Uterus (tissue), 2 donors: Measurements from ENCODE around the gene MVP.

Experiments
- CTCF ChIP-seq, 4 experiments: fragments of 200-600 bp in 2 of 4; fragments of 450-650 bp in 2 of 4; sonication (generic) in 2 of 4; IDR thresholded peaks; one replicate each; pipeline ENCODE4 v1.5.1; 2016 to 2019; ENCODE audit warnings: antibody characterized with exemption in 4 of 4, mild to moderate bottlenecking in 2 of 4, moderate library complexity in 1 of 4
- POLR2A ChIP-seq, 2 donors: fragments of 450-650 bp; IDR thresholded peaks; one replicate each; pipeline ENCODE4 v1.6.1; 2016; ENCODE audit warnings: antibody characterized with exemption in 2 of 2, mild to moderate bottlenecking in 1 of 2, moderate library complexity in 1 of 2

GRCh38 chr16:29804455-29805231 is 15.6 kb upstream of the MVP start:
- TF ChIP-seq CTCF (IDR thresholded peaks at IDR 0.05), result no peak
- no peak for TF ChIP-seq POLR2A (IDR thresholded peaks at IDR 0.05)
